HG03469 (cell line): Measurements from ENCODE around the gene TRAPPC3.

ENCODE experiments used
- ATAC-seq: cut with Tn5 transposase; IDR thresholded peaks from one replicate; pipeline ENCODE4 v1.9.1; 2021; ENCODE audit warnings: mild to moderate bottlenecking, moderate library complexity, moderate number of reproducible peaks; ENCODE audit not compliant: unreplicated experiment

Gene TRAPPC3

GRCh38 chr1:36154335-36154734 is 5.0 kb upstream of the TRAPPC3 start:
- no peak for ATAC-seq

DNA sequence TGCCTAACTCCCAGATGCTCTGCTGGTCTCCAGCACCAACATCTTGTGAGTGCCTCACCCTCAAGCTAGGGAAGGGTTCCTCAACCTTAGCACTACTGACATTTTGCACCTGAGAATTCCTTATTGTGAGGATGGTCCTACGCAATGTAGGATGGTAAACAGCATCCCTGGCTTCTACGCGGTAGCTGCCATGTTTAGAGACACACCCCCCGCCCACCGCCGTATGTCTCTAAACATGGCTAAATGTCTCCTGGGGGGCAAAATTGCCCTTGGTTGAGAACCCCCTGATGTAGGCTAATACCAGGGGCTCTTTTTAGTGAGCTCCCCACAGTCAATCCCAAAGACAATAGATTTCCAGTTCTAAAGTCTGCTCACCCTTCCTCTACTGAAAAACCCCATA is 4.2 kb upstream of the TRAPPC3 start:
- no peak for ATAC-seq

DNA sequence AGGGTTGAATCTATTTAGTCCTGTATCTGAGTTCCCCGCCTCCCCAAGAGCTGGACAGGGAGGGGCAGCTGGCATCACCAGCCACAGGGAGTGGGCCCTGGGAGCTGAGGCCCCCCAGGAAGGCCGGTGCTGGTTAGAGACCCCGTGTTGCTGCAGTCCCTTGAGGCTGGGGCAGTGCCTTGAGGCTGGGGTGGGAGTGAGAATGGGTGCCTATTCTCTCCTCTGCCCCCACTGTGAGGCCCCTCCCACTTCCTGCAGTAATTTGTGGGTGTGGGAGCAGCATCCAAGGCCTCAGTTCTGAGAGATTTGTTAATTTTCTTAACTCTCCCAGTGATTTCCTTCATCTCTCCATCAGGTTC is 2.5 kb upstream of the TRAPPC3 start:
- no peak for ATAC-seq

DNA sequence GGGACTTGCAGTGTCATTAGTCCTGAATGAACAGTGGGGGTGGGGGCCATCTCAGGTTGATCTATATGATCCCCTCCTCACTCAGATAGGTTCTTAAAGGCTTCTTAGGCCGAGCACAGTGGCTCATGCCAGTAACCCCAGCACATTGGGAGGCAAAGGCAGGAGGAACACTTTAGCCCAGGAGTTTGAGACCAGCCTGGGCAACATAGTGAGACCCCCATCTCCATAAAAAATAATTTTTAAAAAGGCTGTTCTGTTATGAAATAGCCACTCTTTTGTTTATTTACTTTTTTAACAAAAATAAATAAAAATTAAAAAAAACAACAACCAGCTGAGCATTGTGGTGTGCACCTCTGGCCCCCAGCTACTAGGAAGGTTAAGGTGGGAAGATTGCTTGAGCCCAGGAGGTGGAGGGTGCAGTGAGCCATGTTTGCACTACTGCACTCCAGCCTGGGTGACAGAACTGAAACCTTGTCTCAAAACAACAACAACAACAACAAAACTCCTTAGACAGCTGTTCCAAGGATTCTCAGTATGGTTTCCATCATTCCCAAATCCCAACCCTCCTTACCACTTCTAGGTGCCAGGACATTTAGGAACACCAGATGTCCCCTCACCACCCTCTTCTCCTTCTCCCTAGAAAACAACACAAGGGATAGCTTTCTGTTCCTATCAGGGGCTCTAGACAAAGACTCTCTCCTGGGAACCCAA is 2.0 kb upstream of the TRAPPC3 start:
- no peak for ATAC-seq

DNA sequence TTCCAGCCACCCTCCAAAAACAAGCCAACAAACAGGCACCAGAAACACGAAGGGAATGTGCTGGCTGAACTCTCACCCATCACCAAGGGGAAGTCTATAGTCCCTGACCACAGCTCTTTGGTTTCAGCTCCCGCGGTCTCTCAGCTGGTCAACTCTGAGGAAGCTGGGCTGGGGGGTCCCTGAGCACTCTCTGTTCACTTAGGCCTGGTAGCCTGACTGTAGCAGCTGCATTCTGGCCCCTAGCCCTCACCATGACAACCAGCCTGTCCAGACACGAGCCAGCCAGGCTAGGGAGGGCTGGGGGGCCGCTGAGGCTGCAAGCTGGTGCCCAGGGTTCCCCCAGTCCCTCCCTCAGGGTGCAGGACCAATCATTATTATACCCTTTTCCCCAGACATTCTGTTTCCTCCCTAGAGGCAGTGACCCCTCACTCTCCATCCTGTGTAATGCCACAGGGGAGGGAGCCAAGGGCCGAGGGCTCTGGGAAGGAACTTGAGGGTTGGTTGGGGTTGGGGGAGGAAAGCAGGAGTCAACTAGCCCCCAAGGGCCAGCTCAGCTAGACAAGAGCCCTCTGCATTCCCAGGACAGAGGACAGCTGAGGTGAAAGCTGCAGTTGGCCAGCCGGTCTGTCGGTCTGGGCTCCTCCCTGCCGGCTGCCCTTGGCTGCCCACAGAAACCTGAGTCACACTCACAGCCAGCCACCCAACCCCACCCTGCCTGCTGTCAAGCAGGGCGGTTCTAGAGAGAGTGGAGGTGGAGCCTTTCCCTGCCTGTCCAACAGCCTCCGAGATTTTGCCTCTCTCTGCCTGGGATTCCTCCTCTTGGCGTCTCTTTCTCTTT is 1.2 kb upstream of the TRAPPC3 start:
- ATAC-seq, result no peak

- ATAC-seq, result no peak
These were observed 648 bp upstream of the TRAPPC3 start for GRCh38 chr1:36149973-36150295.

GRCh38 chr1:36148821-36149236 is 457 bp downstream of the TRAPPC3 start:
- ATAC-seq, result no peak

GRCh38 chr1:36144413-36144812 is 4.9 kb downstream of the TRAPPC3 start:
- no peak for ATAC-seq

DNA sequence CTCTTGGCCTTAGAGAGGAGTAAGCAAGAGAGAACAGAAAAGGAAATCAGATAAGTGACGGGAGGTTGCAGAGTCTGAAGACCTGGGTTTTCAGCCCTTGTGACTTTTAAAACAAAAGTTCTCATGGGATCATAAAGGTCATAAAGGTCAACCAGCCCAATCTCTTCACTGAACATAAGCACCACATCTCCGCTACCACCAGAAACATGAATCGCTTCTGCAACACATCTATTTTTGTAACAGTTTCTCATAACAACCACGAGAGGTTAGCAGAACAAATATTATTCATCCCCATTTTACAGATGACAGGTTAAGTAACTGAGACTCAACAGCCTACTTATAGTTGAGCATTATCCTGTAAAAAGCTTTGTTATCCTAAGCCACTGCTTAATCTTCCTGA is 5.9 kb downstream of the TRAPPC3 start:
- ATAC-seq, result no peak

- ATAC-seq, result no peak
These were observed 7.2 kb downstream of the TRAPPC3 start for GRCh38 chr1:36142121-36142520.

DNA sequence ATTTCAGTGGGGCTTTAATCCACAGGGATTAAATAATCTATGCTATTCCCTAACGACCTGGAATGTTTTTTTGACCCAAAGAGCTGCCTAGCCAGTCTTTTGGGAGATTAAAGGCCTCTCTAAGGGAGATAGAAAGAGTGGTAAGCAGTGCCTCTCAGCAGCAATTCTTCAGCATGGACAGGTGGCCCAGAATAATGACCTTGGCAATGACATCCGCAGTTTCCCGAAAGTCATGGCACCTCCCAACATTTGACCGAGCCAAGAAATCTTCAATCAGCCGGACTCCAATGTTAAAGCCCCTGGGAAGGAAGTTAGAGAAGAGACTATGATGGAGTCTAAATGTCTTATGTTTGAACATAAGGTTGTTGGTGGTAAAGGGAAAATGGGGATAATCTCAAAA is 9.8 kb downstream of the TRAPPC3 start:
- ATAC-seq, result no peak

DNA sequence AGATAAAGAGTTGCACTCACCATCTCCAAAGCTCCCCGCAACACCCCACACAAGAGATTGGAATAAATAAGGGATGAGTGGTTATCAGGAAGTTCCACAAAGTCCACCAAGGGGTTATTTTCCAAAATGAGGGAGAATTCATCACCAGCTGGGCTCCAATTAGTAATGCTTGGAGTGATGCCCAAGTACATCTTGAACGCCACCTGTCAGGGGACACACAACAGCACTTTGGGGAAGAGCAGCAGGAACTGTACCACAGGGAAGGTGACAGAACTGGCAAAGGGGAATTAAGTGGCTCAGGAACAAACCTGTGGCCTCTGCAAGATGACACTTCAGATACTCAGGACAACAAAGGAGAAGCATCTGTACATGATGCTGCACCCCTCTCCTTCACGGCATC is 11.5 kb downstream of the TRAPPC3 start:
- ATAC-seq, result no peak

- ATAC-seq, result no peak
These were observed 12.1 kb downstream of the TRAPPC3 start for GRCh38 chr1:36137226-36137625.

DNA sequence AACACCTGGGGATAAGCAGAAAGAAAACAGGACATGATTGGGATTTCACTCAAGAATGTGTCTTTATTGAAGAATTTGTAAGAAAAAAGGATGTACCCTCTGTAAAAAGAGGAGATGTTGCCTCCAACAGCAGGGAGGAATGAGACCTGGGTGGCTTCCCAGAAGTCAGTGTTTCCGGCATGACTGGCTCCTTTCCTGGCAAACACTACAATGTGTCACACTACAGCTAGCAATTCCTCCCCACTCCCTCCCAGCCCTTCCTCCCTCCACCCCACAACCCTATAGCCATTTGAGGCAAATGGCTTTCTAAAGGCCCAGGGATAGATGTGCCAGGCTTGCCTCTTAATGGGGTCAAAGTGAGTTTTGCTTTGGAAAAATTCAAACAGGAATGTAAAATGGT is 12.8 kb downstream of the TRAPPC3 start:
- ATAC-seq, result no peak

DNA sequence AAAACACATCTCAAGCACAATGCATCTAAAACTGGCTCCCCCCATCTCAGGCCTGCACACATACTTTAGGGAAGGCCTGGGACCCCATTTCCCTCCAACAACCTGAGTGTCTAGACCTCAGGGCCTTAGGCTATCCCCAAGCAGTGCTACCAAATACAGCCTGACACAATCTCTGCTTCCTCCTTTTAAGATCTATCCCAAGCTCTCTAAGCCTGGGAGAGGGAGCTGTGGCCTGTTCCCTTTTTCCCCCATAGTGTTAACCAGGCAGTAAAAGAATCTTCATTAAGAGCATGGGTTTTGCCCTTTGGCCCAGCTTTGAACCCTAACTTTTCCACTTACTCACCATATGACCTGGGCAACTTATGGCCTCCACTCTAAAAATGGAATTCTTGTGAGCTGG is 13.5 kb downstream of the TRAPPC3 start:
- no peak for ATAC-seq

DNA sequence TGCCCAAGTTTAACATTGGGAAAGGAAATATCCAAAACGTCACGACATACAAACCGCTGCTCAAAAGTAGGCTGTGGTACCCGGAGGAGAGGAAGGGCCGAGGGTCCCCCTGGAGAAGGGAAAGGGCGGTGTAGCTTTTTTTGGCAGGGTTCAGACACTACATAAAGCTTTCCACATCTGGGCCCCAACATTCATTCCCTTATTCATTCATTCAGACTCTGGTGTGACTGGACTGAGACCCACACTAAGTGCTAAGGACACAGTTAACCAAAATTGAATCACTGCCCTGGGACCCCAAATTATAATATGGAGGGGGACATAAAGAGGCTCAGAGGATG is 14.0 kb downstream of the TRAPPC3 start:
- ATAC-seq, result no peak

DNA sequence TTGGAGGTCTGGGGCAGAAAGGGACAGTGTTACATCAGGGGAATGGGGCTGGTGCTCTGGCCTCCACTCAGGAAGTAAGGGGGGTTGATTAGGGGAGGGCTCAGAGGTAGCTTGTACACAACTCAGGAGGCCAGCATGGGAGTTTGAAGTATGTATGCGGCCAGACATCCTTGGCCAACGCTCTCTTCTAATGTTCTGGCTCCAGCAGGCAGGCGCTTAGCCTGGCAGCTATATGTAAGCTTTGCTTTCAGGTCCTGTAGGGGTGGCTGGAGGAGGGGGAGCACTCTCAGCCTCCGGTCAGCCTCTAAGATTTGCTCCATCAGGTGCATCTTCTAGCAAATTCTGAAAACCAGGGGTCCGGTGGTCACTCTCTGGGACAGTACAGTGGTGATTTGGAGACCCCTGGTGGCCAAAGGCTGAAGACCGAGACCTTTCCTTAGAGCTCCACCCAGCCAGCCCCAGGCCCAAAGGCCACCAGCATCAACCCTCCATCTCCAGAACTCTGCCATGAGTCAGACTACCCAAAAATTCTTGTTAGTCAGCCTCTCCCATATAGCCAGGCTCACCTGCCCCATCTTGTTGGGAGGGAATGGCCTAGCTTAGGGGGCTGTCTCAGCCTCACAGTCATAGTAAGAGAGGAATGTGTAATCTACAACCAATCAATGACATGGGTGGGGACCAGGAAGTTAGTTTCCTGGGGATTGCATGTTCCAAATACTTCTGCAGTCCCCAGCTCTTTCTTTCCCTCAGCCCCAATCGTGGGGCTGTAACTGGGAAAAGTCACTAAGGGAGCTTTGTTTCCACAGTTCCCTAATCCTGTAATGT is 14.6 kb downstream of the TRAPPC3 start:
- no peak for ATAC-seq

GRCh38 chr1:36134031-36134430 is 15.3 kb downstream of the TRAPPC3 start:
- no peak for ATAC-seq

- ATAC-seq, result no peak
These were observed 15.8 kb downstream of the TRAPPC3 start for GRCh38 chr1:36133484-36133883.

DNA sequence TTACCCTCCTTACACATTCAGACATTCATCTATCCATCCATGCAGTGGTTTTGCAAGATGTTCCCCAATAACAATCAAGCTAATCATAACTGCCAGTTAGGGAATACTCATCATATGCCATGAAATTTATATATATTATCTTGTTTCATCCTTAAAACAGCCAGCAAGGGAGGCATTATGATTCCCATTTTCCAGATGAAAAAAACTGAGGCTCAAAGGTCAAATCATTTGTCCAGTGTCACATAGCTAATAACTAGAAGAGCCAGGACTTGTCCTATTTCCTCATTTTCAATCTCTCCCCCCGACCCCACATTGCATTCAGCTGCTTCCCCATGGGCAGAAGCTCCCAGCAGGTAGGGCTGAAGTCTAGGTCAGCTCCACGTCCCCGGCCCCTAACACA is 17.3 kb downstream of the TRAPPC3 start:
- no peak for ATAC-seq

GRCh38 chr1:36128905-36129206 is 20.4 kb downstream of the TRAPPC3 start:
- ATAC-seq, result no peak
